HG03175 (cell line): ENCODE results near the gene ZGRF1.
"Not testable (repeated sequence)": the region's sequence is repeated elsewhere in the genome, so short reads cannot be mapped to it uniquely, and the experiment has no call there.

ENCODE experiments used
- ATAC-seq: cut with Tn5 transposase; IDR thresholded peaks from one replicate; pipeline ENCODE4 v1.9.1; 2021; ENCODE audit warnings: mild to moderate bottlenecking, moderate library complexity; ENCODE audit not compliant: unreplicated experiment

The ZGRF1 gene

GRCh38 chr4:112645541-112646329, 9.0 kb upstream of the ZGRF1 start:
- no peak for ATAC-seq

DNA sequence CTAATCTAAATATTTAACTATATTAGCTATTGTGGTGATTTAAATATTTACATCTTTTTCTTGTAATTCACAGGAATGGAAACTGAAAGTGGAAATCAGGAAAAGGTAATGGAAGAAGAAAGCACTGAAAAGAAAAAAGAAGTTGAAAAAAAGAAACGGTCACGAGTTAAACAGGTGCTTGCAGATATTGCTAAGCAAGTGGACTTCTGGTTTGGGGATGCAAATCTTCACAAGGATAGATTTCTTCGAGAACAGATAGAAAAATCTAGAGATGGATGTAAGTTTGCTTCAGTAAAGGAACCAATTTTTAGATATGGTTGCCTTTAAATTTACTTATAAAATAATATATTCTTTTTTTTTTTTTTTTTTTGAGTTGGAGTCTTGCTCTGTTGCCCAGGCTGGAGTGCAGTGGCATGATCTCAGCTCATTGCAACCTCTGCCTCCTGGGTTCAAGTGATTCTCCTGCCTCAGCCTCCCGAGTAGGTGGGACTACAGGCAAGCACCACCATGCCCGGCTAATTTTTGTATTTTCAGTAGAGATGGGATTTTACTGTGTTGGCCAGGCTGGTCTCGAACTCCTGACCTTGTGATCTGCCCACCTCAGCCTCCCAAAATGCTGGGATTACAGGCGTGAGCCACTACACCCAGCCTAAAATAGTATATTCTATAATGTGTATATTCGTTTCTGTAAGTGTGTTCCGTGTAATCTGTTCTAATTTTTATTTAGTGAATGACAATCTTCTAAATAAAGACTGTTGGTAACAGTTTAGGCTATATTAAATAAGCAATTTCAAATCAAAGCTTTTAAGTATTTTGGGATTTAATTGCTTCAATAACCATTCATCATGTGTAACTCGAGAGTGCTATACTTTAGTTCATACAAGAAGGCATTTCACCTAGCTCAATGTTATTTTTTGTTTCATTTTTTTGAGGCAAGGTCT, 8.2 kb upstream of the ZGRF1 start:
- not testable (repeated sequence) for ATAC-seq

DNA sequence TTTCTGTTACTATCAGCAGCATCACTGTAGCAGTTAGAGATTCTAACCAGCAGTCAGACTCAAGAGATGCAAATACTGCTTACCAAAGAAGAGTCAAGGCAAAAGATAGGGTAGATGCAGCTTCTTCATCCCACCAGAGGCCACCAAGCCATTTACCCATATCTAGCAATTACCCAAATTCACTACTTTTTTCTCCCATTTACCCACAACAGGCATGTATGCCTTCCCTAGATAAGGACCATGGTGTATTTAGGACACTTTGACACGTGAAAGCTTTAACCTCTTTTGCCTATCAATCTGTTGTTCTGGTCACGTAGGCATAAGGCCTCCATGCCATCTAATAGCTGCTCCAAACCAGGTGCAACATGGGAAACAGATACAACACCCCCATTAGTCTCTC, 5.8 kb upstream of the ZGRF1 start:
- no peak for ATAC-seq

DNA sequence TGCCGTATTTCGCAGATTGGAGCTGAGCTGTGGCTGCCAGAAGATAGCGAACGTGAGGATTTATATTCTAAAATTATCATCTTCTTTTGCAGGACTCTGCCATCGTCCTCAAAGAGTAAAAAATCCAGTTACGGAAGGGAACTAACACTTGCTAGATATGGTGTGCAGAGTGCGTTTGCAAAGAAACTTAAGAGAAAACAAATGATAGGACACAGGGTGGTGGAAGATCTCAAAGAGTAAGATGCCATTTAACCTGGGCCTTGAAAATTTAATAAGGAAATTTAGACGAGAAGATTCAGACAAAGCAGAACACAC, 800 bp upstream of the ZGRF1 start:
- ATAC-seq = peak; percentile 1

DNA sequence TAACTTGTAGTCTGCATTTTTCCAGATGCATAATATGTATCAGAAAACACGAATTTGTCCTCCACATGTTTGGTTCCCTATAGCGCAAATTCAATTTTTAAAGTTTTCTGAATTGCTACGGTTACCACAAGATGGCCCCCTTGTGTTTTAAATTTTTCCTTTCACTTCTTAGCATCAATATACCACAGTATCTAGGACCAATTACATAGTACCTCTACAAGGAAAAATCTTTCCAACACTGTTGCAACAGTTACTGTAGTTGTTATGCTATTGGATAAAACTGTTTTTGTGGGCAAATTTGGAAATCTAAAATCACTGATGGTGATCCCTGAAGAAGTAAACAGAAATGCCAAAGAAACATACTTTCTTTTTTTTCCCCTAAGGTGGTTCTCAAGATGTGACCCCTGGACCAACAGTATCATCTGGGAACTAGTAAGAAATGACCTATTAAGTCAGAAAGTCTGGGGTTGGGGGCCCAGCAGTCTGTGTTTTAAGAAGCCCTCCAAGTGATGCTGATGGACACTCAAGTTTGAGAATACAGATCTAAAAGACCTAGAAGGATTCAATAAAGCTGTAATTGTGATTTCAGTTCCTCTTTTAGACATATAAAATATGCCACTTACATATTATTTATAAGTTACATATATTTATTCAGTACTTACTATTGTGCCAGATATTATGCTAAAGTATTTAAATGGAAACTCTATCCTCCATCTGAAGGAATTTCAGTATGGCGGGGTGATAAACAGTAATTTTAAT, 3.1 kb downstream of the ZGRF1 start:
- ATAC-seq = no peak

DNA sequence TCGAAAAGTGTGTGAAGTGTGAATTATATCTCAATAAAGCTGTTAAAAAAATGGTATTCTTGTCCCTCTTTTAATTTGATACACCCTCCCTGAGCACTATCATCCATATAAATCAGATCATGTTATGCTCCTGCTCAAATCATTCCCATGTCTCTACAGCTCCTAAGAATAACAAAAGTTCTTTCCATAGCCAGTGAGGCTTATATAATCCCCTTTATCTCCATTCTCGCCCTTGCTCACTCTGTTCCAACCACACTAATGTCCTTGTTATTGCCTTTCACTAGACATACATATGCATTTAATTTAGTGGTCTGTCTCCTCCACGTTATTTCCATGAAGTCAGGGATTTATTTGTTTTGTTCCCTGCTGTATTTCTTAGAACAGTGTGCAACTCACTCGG, 10.5 kb downstream of the ZGRF1 start:
- ATAC-seq = no peak

DNA sequence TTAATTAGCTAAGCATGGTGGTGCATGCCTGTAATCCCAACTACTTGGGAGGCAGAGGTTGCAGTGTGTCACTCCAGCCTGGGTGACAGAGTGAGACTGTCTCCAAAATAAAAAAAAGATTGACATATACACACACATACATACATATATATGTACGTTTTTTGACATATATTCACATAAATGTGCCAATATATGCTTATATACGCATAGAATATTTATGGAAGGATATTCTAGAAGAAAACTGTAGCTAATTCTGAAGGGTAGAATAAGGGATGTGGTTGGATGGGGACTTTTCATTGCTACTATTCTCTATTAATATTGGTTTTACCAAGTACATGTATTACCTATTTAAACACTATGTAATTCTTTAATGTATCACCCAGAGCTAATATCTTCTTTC, 19.7 kb downstream of the ZGRF1 start:
- no peak for ATAC-seq

- not testable (repeated sequence) for ATAC-seq
Measured at GRCh38 chr4:112612814-112613213, 23.9 kb downstream of the ZGRF1 start.

- peak; percentile 74 for ATAC-seq
Measured at GRCh38 chr4:112604589-112604988, 32.1 kb downstream of the ZGRF1 start.

- ATAC-seq = no peak
Measured at GRCh38 chr4:112594993-112595392, 41.7 kb downstream of the ZGRF1 start.

- peak; percentile 80 for ATAC-seq
Measured at GRCh38 chr4:112593438-112594133, 43.1 kb downstream of the ZGRF1 start.

DNA sequence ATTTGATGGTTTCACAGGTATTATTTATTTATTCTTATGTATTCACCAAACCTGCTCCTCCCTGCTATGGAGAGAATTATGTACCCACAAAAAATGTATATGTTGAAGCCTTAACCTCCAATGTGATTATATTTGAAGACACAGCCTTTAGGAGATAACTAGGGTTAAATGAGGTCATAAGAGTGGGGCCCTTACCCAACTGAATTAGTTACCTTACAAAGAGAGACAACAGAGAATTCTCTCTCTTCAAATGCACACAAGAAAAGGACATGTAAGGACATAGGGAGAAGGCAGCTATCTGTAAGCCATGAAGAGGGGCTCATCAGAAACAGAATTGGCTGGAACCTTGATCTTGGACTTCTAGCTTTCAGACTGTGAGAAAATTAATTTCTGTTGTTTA, 44.0 kb downstream of the ZGRF1 start:
- ATAC-seq = no peak

GRCh38 chr4:112591593-112591992, 45.1 kb downstream of the ZGRF1 start:
- ATAC-seq = no peak

DNA sequence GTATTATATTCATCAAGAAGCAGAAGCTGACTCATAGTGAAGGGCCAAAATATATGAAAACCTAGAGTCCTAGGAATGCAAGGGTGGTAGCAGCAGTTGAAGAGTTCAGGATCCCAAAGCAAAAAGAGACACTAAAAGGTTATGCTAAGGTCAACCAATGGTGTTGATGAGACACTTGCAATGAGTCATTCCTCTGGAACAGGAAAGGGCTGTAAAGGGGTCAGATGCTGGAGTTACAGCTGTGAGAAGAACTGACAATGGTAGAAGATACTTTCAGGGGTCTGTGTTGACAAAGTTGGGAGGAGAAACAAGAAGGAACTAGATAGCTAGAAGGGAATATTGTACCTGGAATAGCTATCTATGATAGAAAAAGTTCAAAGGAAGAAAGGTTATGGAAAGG, 47.5 kb downstream of the ZGRF1 start:
- no peak for ATAC-seq

DNA sequence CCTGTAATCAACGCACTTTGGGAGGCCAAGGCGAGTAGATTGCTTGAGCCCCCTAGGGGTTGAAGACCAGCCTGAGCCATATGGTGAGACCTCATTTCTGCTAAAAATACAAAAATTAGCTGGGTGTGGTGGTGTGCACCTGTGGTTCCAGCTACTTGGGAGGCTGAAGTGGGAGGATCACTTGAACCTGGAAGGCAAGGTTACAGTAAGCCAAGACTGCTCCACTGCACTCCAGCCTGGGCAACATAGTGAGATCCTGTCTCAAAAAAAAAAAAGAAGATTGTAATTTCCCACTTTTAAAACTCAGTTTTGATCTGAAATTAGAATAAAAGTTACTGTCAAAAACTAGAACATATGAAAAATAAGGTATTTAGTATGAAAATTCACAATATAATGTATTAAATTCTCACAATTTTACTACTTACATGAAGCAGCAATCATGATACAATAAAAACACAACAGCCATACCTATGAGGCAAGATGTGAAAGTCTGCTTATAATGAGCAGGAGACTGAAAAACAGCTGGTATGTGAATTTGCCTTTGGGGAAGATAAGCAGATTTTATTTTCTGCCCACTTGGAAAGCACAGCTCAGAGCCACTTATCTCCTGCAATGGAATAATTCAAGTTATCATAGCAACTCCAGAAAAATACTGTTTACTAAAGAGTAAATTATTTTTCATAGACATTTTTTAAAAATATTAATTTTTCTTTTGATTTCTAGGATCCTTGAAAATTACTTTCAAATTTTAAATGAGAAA, 50.6 kb downstream of the ZGRF1 start:
- no peak for ATAC-seq

- ATAC-seq = no peak
Measured at GRCh38 chr4:112567536-112567935, 69.2 kb downstream of the ZGRF1 start.

DNA sequence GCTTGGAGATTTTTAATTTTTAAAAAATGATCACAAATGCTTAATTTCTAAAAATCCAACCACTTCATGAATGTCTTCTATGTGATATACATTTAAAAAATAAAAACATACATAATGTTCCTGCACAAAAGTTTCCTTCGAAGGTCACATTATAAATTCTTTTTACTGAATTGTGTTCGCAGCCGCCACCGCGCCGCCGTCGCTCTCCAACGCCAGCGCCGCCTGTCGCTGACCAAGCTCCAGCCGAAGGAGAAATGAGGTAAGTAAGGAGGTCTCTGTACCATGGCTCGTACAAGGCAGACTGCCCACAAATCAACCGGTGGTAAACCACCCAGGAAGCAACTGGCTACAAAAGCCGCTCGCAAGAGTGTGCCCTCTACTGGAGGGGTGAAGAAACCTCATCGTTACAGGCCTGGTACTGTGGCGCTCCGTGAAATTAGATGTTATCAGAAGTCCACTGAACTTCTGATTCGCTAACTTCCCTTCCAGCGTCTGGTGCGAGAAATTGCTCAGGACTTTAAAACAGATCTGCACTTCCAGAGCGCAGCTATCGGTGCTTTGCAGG, 71.9 kb downstream of the ZGRF1 start:
- no peak for ATAC-seq

DNA sequence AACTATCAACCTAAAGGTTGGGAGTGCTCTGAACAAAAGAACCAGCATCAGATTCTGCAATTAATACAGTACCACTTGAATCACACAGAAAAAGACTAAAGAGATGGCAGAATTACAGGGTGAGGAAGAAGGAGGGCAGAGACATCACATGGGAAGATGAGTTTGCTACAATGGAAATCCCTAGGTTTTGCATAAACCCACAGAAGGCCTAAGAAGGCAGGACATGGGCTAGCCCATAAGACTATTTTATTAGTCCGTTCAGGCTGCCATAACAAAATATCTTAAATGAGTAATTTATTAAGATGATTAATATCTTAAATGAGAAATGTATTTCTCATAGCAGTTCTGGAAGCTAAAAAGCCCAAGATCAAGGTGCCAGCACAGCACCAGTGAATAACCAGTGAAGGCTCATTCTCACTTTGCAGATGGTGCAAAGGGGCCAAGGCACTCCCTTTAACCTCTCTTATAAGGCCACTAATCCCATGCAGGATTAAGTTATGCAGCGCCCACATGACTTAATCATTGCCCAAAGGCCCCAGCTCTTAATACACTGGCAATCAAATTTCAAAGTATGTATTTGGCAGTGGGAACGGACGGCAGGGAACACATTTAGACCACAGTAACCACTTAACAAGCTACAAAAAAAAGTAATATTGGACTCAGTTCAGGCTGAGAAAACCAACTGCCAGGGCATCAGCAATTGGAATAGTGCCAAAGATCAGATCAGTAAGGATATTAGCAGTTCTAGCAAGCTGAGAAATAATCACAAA, 73.1 kb downstream of the ZGRF1 start:
- ATAC-seq = no peak

DNA sequence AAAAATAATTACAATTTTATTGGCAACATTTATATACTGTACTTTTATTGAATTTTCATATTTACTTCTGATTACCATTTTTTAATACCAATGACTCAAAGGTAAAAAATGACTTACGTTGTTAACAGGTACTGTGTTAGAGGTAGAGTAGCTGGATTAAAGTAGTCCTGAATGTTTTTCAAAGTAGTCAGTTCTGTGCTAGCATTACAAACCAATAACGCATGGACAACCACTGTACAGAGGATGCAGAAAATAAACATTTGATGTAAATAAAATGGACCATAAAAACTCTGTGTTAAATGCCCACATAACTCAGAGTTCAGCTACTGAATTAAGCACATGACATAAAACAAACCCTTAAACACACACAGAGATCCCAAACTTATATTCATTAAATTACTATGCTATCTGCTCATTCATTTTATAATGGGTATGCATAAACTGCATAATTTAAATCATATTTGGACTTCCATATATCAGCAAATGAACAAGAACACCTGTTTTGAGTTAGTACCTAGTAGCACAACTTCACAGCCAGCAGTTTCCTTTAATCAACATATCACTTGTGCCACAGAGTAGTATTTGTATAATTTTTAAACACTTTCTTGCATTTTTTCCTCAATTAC, 74.3 kb downstream of the ZGRF1 start:
- no peak for ATAC-seq
